A673 (cell line): Measurements from ENCODE around the gene DNAJC1.

Source experiments
- EZH2 ChIP-seq: fragments of 200-600 bp; sonication (generic); IDR thresholded peaks from 2 replicates; pipeline ENCODE4 v1.6.1; 2017; ENCODE audit warnings: borderline replicate concordance, low read depth, mild to moderate bottlenecking, mixed read lengths, antibody characterized with exemption, low read length; ENCODE audit not compliant: poor library complexity, severe bottlenecking
- TF ChIP-seq, protein P1 (sequence below): fragments of 300-800, 200-600 bp; sonication (generic); conservative IDR thresholded peaks from 2 replicates; pipeline ENCODE4 v1.5.1; 2017; ENCODE audit warnings: low read depth, mild to moderate bottlenecking, antibody characterized with exemption, low read length, moderate library complexity, mixed read lengths

DNA sequence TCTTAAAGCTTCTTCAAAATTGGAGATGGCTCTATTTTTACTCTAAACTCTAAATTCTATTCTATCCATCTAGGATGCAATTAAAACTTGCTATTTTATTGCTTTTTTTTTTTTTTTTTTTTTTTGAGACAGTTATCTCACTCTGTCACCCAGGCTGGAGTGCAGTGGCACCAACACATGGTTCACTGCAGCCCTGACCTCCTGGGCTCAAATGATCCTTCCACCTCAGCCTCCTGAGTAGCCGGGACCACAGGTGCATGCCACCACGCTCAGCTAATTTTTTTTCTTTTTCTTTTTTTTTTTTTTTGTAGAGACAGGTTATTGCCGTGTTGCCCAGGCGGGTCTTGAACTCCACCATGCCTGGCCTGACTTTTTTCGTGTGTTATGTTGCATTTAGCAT, 41.2 kb downstream of the DNAJC1 start:
- TF ChIP-seq, protein P1, sequence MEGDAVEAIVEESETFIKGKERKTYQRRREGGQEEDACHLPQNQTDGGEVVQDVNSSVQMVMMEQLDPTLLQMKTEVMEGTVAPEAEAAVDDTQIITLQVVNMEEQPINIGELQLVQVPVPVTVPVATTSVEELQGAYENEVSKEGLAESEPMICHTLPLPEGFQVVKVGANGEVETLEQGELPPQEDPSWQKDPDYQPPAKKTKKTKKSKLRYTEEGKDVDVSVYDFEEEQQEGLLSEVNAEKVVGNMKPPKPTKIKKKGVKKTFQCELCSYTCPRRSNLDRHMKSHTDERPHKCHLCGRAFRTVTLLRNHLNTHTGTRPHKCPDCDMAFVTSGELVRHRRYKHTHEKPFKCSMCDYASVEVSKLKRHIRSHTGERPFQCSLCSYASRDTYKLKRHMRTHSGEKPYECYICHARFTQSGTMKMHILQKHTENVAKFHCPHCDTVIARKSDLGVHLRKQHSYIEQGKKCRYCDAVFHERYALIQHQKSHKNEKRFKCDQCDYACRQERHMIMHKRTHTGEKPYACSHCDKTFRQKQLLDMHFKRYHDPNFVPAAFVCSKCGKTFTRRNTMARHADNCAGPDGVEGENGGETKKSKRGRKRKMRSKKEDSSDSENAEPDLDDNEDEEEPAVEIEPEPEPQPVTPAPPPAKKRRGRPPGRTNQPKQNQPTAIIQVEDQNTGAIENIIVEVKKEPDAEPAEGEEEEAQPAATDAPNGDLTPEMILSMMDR: no peak
- TF ChIP-seq EZH2: no peak
